Chondrocyte (in vitro differentiated cells): ENCODE measurements around the gene CXCL16. TPM values are rescaled to one million over a fixed set of nuclear protein-coding genes. Genes with fewer than 3 reads are reported as not detected.
"Not testable (repeated sequence)": the region's sequence is repeated elsewhere in the genome, so short reads cannot be mapped to it uniquely, and the experiment has no call there.

Experiments used
- DNase-seq: peaks from one replicate; pipeline ENCODE4 v3.0.0; 2021; ENCODE audit warnings: mixed read lengths, low spot score
- H3K27ac Mint-ChIP-seq: one replicate; pipeline ENCODE4 v1.8.0; 2021; ENCODE audit warnings: mild to moderate bottlenecking, moderate library complexity, mixed read lengths; ENCODE audit not compliant: unreplicated experiment
- H3K27me3 Mint-ChIP-seq: 2 replicates; pipeline ENCODE4 v1.8.0; 2021; ENCODE audit warnings: low read depth, mixed read lengths
- H3K36me3 Mint-ChIP-seq: 2 replicates; pipeline ENCODE4 v1.8.0; 2021; ENCODE audit warnings: low read depth, mixed read lengths
- H3K4me1 Mint-ChIP-seq: 2 replicates; pipeline ENCODE4 v1.8.0; 2021; ENCODE audit warnings: low read depth, mild to moderate bottlenecking, mixed read lengths
- H3K4me3 Mint-ChIP-seq: one replicate; pipeline ENCODE4 v1.8.0; 2021; ENCODE audit warnings: mild to moderate bottlenecking, moderate library complexity, mixed read lengths; ENCODE audit not compliant: unreplicated experiment
- H3K9me3 Mint-ChIP-seq: 2 replicates; pipeline ENCODE4 v1.8.0; 2021; ENCODE audit warnings: low read depth, mixed read lengths
- total RNA-seq: library from RNA; stranded (reverse); gene quantifications from 3 replicates; pipeline ENCODE4 v1.2.1, GENCODE V29; 2021
- TF ChIP-seq, protein P1 (sequence below): fragments of 200-600 bp; sonication (generic); IDR thresholded peaks from 2 replicates; pipeline ENCODE4 v1.5.0; 2021; ENCODE audit warnings: antibody characterized with exemption, mild to moderate bottlenecking, moderate library complexity

CXCL16 gene
- total RNA-seq, 1 donor from 2014 or later = 5.4 TPM

DNA sequence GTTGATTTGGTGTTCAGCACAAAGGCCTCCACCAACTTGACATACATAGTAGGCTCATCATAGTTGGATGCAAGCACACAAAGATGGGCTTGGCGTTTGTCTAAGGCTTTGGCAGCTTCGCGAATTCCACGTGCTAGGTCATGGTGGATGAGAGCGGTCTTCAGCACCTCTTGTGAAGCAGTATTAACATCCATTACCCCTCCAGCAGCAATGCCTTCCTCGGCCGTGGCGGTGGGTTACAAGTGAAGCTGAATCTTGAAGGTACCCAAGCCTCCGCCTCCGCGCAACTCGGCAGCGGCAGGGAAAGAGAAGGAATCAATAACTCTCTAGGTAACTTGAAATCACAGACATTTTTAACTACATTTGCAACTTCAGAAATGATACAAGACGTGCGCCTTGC is 34.7 kb downstream of the CXCL16 start:
- DNase-seq = no peak
- Mint-ChIP-seq H3K4me1 (peaks cover 36% of the 10 kb centered on the region), H3K27me3 (no peaks in the 10 kb centered on the region), H3K36me3 (no peaks in the 10 kb centered on the region), H3K4me3 (peak overlapping the region; percentile 87), H3K9me3 (no peaks in the 10 kb centered on the region), H3K27ac (no peak overlapping the region)
- TF ChIP-seq, protein P1, sequence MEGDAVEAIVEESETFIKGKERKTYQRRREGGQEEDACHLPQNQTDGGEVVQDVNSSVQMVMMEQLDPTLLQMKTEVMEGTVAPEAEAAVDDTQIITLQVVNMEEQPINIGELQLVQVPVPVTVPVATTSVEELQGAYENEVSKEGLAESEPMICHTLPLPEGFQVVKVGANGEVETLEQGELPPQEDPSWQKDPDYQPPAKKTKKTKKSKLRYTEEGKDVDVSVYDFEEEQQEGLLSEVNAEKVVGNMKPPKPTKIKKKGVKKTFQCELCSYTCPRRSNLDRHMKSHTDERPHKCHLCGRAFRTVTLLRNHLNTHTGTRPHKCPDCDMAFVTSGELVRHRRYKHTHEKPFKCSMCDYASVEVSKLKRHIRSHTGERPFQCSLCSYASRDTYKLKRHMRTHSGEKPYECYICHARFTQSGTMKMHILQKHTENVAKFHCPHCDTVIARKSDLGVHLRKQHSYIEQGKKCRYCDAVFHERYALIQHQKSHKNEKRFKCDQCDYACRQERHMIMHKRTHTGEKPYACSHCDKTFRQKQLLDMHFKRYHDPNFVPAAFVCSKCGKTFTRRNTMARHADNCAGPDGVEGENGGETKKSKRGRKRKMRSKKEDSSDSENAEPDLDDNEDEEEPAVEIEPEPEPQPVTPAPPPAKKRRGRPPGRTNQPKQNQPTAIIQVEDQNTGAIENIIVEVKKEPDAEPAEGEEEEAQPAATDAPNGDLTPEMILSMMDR = no peak

DNA sequence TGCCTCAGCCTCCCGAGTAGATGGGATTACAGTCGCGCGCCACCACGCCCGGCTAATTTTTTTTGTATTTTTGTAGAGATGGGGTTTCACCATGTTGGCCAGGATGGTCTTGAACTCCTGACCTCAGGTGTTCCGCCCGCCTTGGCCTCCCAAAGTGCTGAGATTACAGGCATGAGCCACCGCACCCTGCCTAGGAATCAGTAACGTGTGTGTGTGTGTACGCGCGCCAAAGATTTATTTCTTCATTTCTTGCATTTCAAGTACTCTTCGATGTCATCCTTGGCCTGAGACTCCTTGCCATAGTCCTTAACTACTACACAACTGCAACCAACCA is 35.2 kb downstream of the CXCL16 start:
- Mint-ChIP-seq H3K4me3 (peak overlapping the region; percentile 87), H3K4me1 (peaks cover 33% of the 10 kb centered on the region), H3K27ac (peak overlapping the region; percentile 85)
- H3K9me3 Mint-ChIP-seq, H3K27me3 Mint-ChIP-seq, DNase-seq, H3K36me3 Mint-ChIP-seq: not testable (repeated sequence)

DNA sequence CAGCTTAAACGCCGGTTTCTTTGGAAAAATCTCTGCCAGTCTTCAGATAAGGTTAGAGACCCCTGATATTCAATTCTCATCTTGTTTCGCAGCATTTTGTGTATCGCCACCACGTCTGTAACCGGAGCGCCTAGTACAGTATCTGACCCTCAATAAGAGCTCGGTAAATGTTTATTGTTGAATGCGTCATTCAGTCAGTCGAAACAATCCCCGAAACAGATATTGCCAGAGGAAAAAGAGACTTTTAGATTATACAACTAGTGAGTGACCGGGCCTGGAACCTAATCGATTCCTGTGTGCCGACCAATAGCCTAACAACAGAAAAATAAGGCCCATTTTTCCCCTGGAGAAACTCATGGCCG is 36.4 kb downstream of the CXCL16 start:
- H3K9me3 Mint-ChIP-seq = no peaks in the 10 kb centered on the region
- H3K4me3 Mint-ChIP-seq = peak overlapping the region; percentile 87
- peaks cover 29% of the 10 kb centered on the region for H3K4me1 Mint-ChIP-seq
- H3K27ac Mint-ChIP-seq = peak overlapping the region; percentile 85
- H3K36me3 Mint-ChIP-seq = no peaks in the 10 kb centered on the region
- DNase-seq = no peak
- TF ChIP-seq, protein P1 = no peak
- H3K27me3 Mint-ChIP-seq = no peaks in the 10 kb centered on the region

DNA sequence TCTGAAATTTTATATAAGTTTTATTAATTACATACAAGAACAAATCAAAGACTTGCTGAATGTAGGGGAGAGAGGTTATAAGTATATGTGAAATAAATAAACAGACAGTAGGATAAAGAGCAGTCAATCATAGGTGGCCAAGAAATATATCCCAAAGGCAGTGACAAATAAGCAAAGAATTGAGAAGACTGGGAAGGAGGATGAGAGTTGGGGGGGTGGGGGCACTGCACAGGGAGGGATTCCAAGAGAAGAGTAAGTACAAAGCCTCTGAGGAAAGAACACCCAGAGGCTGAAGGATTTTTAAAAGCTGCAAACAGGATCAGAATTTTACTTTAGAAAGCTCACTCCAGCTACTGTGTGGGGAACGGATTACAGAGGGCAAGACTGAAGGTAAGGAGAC is 38.6 kb downstream of the CXCL16 start:
- peaks cover 5% of the 10 kb centered on the region for H3K36me3 Mint-ChIP-seq
- no peaks in the 10 kb centered on the region for H3K9me3 Mint-ChIP-seq
- H3K27me3 Mint-ChIP-seq = no peaks in the 10 kb centered on the region
- TF ChIP-seq, protein P1 = no peak
- H3K4me3 Mint-ChIP-seq = no peak overlapping the region
- peak overlapping the region; percentile 39 for H3K27ac Mint-ChIP-seq
- DNase-seq = no peak
- H3K4me1 Mint-ChIP-seq = peaks cover 29% of the 10 kb centered on the region

GRCh38 chr17:4699401-4700056 is 40.2 kb downstream of the CXCL16 start:
- not testable (repeated sequence) for H3K27me3 Mint-ChIP-seq, DNase-seq, H3K27ac Mint-ChIP-seq, H3K4me3 Mint-ChIP-seq, H3K9me3 Mint-ChIP-seq, H3K36me3 Mint-ChIP-seq
- peaks cover 24% of the 10 kb centered on the region for H3K4me1 Mint-ChIP-seq

DNA sequence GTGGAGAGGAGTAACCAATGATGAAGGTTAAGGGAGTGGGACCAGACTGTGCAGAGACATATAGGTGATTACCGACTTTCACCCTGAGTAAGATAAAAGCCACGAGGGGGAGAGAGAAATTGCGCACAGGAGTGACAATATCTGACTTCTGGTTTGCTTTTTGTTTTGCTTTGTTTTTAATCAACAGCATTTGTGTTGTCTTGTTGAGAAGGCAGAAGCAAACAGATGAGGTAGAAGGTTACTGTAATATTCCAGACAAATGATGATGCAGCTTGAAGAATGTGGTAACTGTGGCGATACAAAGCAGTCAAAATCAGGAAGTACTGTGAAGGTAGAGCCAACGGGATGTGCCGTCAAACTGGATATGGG is 43.3 kb downstream of the CXCL16 start:
- H3K9me3 Mint-ChIP-seq = no peaks in the 10 kb centered on the region
- peaks cover 7% of the 10 kb centered on the region for H3K36me3 Mint-ChIP-seq
- no peak overlapping the region for H3K27ac Mint-ChIP-seq
- H3K4me3 Mint-ChIP-seq = no peak overlapping the region
- H3K27me3 Mint-ChIP-seq = no peaks in the 10 kb centered on the region
- peaks cover 8% of the 10 kb centered on the region for H3K4me1 Mint-ChIP-seq
- TF ChIP-seq, protein P1 = no peak
- no peak for DNase-seq
